ENCODE measurements around the gene PARD6G.

DNA sequence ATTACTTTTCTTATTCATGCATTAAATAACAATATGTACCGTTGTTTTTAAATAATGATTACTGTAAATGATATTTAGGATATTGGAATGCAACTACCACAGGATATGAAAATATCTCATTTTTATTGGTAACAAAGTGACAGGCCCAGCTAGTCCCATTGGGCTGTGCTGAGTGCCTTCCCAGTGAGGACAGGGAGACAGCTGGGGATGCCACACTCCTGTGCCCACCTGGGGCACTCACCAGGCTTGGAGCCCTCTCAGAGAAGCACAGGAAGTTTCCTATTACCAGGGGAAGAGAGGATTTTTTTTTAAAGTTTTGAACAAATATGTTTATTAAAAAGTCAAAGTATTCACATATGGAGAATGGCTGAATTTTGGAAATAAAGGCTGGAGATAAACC lies 48.9 kb downstream of the PARD6G start:
- no peak for TF ChIP-seq POLR2A (IDR thresholded peaks at IDR 0.05; ENCODE audit: low read depth, low read length)
- no peak for TF ChIP-seq CHD4 (IDR thresholded peaks at IDR 0.05)
- TF ChIP-seq, protein P1, sequence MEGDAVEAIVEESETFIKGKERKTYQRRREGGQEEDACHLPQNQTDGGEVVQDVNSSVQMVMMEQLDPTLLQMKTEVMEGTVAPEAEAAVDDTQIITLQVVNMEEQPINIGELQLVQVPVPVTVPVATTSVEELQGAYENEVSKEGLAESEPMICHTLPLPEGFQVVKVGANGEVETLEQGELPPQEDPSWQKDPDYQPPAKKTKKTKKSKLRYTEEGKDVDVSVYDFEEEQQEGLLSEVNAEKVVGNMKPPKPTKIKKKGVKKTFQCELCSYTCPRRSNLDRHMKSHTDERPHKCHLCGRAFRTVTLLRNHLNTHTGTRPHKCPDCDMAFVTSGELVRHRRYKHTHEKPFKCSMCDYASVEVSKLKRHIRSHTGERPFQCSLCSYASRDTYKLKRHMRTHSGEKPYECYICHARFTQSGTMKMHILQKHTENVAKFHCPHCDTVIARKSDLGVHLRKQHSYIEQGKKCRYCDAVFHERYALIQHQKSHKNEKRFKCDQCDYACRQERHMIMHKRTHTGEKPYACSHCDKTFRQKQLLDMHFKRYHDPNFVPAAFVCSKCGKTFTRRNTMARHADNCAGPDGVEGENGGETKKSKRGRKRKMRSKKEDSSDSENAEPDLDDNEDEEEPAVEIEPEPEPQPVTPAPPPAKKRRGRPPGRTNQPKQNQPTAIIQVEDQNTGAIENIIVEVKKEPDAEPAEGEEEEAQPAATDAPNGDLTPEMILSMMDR (IDR thresholded peaks at IDR 0.05 in 2 of 3, conservative IDR thresholded peaks at IDR 0.05 in 1 of 3; ENCODE audit: control insufficient read depth in 2 of 3, extremely low read depth in 1 of 3, insufficient read depth in 1 of 3, low read depth in 3 of 3, low read length in 3 of 3), result no peak
- TF ChIP-seq, protein P2, sequence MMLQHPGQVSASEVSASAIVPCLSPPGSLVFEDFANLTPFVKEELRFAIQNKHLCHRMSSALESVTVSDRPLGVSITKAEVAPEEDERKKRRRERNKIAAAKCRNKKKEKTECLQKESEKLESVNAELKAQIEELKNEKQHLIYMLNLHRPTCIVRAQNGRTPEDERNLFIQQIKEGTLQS (IDR thresholded peaks at IDR 0.05; ENCODE audit: borderline replicate concordance, extremely low read depth, low read depth, low read length), result no peak
- no peak for TF ChIP-seq HDGF (IDR thresholded peaks at IDR 0.05)
- TF ChIP-seq CEBPB (IDR thresholded peaks at IDR 0.05; ENCODE audit: borderline replicate concordance in 1 of 2, low read depth in 2 of 2, low read length in 2 of 2), result no peak
- no peak for TF ChIP-seq SIN3A (IDR thresholded peaks at IDR 0.05; ENCODE audit: low read depth, low read length)
- TF ChIP-seq BCL11A (IDR thresholded peaks at IDR 0.05; ENCODE audit: low read depth, low read length), result no peak
- TF ChIP-seq, protein P3, sequence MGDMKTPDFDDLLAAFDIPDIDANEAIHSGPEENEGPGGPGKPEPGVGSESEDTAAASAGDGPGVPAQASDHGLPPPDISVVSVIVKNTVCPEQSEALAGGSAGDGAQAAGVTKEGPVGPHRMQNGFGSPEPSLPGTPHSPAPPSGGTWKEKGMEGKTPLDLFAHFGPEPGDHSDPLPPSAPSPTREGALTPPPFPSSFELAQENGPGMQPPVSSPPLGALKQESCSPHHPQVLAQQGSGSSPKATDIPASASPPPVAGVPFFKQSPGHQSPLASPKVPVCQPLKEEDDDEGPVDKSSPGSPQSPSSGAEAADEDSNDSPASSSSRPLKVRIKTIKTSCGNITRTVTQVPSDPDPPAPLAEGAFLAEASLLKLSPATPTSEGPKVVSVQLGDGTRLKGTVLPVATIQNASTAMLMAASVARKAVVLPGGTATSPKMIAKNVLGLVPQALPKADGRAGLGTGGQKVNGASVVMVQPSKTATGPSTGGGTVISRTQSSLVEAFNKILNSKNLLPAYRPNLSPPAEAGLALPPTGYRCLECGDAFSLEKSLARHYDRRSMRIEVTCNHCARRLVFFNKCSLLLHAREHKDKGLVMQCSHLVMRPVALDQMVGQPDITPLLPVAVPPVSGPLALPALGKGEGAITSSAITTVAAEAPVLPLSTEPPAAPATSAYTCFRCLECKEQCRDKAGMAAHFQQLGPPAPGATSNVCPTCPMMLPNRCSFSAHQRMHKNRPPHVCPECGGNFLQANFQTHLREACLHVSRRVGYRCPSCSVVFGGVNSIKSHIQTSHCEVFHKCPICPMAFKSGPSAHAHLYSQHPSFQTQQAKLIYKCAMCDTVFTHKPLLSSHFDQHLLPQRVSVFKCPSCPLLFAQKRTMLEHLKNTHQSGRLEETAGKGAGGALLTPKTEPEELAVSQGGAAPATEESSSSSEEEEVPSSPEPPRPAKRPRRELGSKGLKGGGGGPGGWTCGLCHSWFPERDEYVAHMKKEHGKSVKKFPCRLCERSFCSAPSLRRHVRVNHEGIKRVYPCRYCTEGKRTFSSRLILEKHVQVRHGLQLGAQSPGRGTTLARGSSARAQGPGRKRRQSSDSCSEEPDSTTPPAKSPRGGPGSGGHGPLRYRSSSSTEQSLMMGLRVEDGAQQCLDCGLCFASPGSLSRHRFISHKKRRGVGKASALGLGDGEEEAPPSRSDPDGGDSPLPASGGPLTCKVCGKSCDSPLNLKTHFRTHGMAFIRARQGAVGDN (IDR thresholded peaks at IDR 0.05), result no peak
- TF ChIP-seq CBX5 (IDR thresholded peaks at IDR 0.05; ENCODE audit: low read depth), result no peak

All from GM12878 (cell line).